Fibroblast of peridontal ligament (primary cell): ENCODE measurements around the gene MED13.
"Not testable (repeated sequence)": the region's sequence is repeated elsewhere in the genome, so short reads cannot be mapped to it uniquely, and the experiment has no call there.

Experiments used
- DNase-seq: peaks from one replicate; pipeline ENCODE4 v3.0.0-alpha.2; 2010; ENCODE audit errors: extremely low read depth

Gene MED13

GRCh38 chr17:62086737-62087136 lies 21.7 kb upstream of the MED13 start:
- DNase-seq = no peak

GRCh38 chr17:62085511-62086408 lies 20.7 kb upstream of the MED13 start:
- peak; percentile 88 for DNase-seq

- no peak for DNase-seq
These were observed 19.5 kb upstream of the MED13 start for GRCh38 chr17:62084585-62084984.

GRCh38 chr17:62083651-62084050 lies 18.6 kb upstream of the MED13 start:
- DNase-seq = no peak

GRCh38 chr17:62080647-62081046 lies 15.6 kb upstream of the MED13 start:
- no peak for DNase-seq

GRCh38 chr17:62078009-62078408 lies 12.9 kb upstream of the MED13 start:
- no peak for DNase-seq

- DNase-seq = no peak
These were observed 12.0 kb upstream of the MED13 start for GRCh38 chr17:62076864-62077788.

GRCh38 chr17:62075308-62075815 lies 10.3 kb upstream of the MED13 start:
- DNase-seq = no peak

- no peak for DNase-seq
These were observed 8.9 kb upstream of the MED13 start for GRCh38 chr17:62073993-62074392.

GRCh38 chr17:62072855-62073254 lies 7.8 kb upstream of the MED13 start:
- not testable (repeated sequence) for DNase-seq

- no peak for DNase-seq
These were observed 5.8 kb upstream of the MED13 start for GRCh38 chr17:62070900-62071299.

- no peak for DNase-seq
These were observed 2.4 kb upstream of the MED13 start for GRCh38 chr17:62067165-62068145.

GRCh38 chr17:62065611-62066468 lies 762 bp upstream of the MED13 start:
- peak; percentile 95 for DNase-seq

GRCh38 chr17:62064029-62064790 lies 868 bp downstream of the MED13 start:
- DNase-seq = peak; percentile 33

- peak; percentile 8 for DNase-seq
These were observed 2.1 kb downstream of the MED13 start for GRCh38 chr17:62062944-62063343.

- peak; percentile 50 for DNase-seq
These were observed 2.8 kb downstream of the MED13 start for GRCh38 chr17:62062302-62062701.

GRCh38 chr17:62059414-62059813 lies 5.7 kb downstream of the MED13 start:
- no peak for DNase-seq

- peak; percentile 22 for DNase-seq
These were observed 6.5 kb downstream of the MED13 start for GRCh38 chr17:62058611-62059010.

GRCh38 chr17:62057696-62058095 lies 7.4 kb downstream of the MED13 start:
- DNase-seq = peak; percentile 41
